GM19452 (cell line): ENCODE measurements around the gene WNT3.
"Not testable (repeated sequence)": the region's sequence is repeated elsewhere in the genome, so short reads cannot be mapped to it uniquely, and the experiment has no call there.

ENCODE experiments used
- ATAC-seq: cut with Tn5 transposase; IDR thresholded peaks from one replicate; pipeline ENCODE4 v1.9.1; 2021; ENCODE audit not compliant: unreplicated experiment

Gene WNT3

DNA sequence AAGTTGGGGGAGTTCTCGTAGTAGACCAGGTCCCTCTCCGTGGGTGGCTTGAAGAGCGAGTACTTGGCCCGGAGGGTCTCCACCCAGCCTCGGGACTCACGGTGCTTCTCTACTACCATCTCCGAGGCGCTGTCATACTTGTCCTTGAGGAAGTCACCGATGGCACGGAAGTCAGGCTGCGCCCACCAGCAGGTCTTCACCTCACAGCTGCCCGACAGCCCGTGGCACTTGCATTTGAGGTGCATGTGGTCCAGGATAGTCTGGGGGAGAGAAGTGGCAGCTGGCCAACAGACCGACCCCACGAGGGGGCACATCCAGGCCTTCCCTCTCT is 50.0 kb downstream of the WNT3 start:
- no peak for ATAC-seq

- no peak for ATAC-seq
Observed at GRCh38 chr17:46766493-46767491, 51.7 kb downstream of the WNT3 start.

- ATAC-seq: no peak
Observed at GRCh38 chr17:46765453-46765852, 53.0 kb downstream of the WNT3 start.

DNA sequence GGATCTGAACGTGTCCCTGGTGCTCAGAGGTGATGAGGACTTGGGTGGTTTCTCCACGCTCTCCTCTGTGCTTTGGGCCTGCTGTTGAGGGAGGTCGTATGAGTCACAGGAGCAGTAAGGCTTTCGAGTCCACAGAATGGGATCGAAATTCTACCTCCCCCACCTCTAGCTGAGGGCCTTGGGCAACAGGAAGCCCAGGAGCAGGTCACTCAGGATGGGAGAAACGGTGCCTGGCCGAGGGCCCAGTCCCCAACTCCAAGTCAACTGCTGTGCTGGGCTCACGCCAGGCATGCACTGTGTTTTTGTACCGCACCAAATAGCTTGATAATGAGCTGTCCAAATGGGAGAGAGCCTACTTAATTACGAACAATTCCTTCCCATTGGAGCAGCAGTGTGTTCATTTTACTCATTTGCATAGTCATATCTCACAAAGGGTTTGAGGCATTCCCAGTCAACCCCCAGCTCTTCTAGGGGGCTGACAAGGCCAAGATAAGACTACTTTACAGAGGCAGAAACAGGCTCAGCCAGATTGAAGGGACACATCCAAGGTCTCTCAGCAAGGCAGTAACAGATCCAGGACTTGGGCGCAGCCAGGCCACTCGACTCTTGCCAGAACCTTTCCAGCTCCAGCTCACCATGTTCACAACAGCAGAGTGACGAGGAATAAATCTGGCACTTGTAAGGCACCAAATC is 53.6 kb downstream of the WNT3 start:
- ATAC-seq: no peak

DNA sequence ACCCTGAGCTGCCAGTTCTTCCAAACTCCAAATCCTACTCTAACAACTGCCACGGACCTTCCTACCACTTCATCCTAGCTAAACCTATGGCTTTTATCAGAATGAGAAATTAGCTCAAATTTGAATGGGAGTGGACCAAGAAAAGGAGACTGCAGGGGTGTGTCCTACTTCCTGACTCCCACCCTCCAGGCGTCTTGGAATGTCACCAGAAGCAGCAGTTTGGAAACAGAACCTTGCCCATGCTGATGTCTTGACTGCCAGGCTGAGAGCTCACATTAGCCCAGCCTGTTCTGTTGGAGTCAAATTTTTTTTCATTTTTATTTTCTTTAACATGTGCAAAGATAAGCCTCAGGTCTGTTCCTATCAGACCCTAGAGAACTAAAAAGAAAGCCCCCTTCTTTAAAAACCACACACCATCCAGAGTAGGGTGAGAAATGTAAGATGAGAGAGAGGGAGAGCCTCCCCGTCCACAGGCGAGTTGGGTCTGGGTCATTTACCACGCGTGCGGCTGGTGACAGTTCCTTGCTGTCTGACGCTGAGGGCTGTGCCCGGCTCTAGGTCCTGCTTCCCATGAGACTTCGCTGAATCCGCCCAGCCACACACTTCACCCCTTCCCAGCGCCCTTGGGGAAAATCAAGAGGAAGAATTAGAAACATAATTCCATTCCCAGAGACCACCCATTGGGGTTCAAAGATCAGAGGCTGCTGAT is 54.3 kb downstream of the WNT3 start:
- no peak for ATAC-seq

DNA sequence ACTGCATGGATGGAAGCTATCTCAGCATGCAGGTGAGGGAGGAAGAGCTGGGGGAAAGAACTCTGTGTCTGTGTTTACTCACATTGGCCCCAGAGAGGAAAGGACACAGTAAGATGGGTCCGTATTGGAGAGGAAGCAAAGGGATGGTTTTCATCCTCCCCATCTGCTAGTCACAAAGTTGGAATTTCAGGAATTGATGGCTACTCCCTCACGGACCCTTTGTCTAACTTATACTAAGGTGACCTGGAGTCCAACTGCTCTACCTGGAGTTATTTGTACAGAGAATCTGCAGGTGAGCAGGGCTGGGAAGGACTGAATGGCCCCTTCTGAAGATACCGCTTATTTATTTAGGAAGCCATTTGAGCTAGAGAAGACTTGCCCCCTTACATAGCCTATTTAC is 55.1 kb downstream of the WNT3 start:
- no peak for ATAC-seq

- no peak for ATAC-seq
Observed at GRCh38 chr17:46759141-46759540, 59.4 kb downstream of the WNT3 start.

DNA sequence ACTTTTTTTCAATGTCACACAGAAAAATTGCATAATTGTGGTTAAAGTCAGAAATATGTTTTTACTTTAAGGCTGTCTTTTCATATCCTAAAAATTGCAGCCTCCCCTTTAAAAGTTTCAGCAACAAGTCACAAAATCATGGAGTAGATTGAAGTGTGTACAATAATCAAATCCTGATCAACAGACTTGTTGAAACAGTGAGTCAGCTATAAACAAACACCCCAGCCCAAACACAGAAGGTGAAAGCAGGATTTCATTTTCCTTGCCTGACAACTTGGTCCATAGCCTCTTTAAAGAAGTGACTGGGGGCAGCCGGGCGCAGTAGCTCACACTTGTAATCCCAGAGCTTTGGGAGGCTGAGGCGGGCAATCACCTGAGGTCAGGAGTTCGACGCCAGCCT is 59.9 kb downstream of the WNT3 start:
- ATAC-seq: no peak

DNA sequence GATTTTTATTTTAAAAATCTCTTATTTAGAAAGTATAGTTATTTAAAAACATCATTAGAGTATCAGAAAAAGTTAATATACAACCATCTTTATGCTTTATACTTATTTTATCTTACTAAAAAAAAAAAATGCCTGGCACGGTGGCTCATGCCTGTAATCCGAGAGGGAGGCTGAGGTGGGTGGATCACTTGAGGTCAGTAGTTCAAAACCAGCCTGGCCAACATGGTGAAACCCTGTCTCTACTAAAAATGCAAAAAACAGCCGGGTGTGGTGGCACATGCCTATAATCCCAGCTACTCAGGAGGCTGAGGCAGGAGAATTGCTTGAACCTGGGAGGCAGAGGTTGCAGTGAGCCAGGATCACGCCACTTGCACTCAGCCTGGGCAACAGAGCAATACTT is 60.9 kb downstream of the WNT3 start:
- ATAC-seq: not testable (repeated sequence)

- no peak for ATAC-seq
Observed at GRCh38 chr17:46756861-46757260, 61.6 kb downstream of the WNT3 start.

GRCh38 chr17:46756081-46756735 is 62.3 kb downstream of the WNT3 start:
- no peak for ATAC-seq

DNA sequence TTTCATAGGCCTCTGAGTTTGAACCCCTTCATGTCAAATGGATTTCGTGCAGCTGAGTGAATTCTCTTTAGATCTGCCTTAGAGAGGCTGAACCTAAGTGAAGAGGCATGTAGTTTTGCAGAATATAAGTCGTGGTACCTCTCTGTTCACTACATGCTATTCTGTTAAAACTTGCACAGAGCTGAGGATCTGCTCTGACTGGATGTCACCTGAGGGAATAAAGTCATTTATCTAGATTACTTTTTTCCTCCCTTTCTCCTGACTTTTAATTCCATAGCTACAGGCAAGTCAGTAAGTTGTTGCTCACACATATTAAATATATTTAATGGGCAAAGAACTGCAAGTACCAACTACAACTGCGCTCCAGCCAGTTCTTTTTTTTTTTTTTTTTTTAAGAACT is 64.7 kb downstream of the WNT3 start:
- no peak for ATAC-seq

GRCh38 chr17:46751425-46751824 is 67.1 kb downstream of the WNT3 start:
- no peak for ATAC-seq

GRCh38 chr17:46745376-46745775 is 73.1 kb downstream of the WNT3 start:
- ATAC-seq: no peak

GRCh38 chr17:46744441-46744840 is 74.1 kb downstream of the WNT3 start:
- no peak for ATAC-seq

DNA sequence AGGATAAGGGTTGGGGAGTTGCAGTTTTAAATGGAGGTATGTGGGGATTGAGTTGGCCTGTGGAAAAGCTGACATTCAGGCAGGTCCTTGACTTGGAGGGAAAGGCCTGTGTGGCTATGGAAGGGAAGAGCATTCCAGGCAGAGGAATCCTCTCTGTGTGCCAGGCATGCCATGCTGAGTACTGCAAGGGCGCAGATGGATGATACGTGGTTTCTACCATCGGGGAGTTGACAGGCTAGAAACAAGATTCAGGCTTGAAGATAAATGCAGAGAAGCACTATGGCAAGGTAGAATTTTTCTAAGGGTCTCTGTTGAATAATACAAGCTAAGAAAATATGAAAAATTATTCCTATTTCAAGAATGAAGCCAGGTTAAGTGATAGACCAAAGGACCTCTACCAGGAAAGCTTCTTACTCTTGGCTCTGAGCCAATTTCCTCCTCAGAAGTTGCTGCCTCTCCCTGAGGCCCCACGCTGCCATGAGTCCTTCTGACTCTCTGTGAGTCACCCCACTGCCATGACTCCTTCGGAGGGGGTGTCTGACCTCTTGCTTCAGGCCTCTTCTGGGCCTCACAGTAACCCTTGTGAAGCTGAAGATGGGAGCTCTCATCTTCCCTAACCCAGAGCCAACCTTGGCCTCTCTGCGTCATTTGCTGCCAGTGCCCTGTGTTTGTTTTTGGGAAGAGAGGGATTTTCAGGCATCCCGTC is 75.8 kb downstream of the WNT3 start:
- ATAC-seq: no peak

DNA sequence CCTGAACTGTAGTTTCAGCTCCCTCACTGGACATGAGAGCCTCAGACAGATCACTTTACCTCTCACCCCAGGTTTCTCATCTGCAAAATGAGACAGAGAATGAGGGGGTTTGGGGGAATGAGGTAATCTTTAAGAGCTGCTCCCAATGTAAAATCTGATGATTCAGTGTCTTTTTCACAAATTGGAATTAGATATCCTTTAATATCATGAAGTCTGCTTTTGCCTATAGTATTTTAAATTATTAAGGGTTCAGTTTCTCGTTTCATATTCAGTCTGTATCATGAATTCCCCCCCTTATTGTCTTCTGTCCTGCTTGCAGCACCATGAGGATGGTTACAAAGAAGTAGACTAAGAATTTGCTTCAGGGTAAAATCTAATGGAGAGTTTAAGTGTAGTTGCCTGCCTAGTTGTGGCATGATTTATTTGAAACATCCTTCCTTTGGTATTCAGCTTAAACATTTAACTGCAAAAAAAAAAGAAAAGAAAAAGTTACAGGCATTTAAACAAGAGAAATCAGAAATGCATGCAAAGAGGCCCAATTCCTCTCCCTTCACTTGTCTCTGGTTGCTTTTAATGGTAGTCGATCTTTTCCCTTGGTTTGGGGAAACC is 77.3 kb downstream of the WNT3 start:
- no peak for ATAC-seq

DNA sequence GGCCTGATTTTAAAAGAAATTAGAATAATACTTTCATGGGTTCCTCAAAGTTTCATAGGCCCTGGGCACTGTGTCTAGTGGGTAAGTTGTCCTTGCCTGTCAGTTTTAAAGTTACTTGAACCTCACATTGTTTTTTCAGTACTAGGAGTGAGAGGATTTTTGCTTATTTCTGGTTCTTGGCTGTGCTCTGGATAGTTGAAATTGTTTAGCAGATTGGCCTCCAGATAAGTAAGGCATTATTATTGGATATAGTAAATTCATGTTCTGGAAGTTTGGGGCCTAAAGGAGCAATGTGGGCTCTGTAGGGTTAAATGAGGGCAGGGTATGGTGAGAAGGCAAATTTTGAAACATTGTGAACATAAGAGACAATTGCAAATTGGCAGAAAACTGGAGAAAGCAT is 78.5 kb downstream of the WNT3 start:
- ATAC-seq: no peak

DNA sequence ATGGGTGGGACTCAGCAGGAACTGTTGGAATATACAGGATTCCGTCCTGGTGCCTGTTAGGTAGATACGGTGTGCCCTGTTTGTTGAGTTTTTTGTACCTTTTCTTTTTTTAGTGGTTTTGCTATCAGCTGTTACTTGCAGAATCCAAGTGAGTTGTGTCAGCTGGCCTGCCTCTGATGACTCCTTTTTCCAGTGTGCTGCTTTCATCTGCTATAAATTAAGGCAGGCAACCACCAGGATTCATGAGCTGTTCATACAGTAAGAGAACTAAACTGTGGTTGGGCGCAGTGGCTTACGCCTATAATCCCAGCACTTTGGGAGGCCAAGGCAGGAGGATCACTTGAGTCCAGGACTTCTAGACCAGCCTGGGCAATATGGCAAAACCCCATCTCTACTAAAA is 79.9 kb downstream of the WNT3 start:
- ATAC-seq: no peak

DNA sequence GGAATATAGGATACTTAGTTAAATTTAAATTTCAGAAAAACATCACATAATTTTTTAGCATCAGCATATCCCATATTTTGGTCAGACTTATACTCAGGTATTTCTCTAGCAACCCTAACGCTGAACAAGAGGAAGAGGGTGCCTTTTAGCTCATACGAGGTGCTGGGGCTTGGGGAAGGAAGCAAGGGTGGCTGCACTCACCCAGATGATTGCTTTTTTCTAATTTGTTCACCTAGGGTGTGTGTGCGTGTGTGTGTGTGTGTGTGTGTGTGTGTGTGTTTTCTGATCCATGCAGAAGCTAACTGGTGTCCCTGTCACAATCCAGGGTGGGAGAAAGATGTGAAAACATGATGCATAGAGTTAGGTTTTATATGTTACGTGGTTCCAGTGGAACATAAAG is 81.2 kb downstream of the WNT3 start:
- no peak for ATAC-seq
